Measurements from ENCODE around the gene UBAC1.

DNA sequence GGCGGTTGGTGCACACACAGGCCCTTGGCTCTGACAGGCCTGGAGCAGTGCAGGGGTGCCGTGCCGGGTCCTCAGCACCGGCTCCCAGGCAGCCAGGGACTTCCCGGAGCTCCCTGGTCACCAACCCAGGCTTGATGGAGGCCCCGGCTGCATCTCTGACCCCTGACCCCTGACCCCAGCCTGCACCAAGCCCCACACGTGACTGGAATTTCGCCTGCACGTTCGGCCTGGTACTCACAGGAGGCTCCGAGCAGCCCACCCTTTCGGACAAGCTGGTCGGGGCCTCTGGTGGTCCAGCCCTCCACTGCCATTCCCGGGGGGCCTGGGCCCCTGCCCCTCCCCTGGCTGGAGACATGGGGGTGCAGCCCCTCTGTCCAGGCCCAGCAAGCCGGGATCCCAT is 25.4 kb upstream of the UBAC1 start:
- TF ChIP-seq YY1 (IDR thresholded peaks at IDR 0.05; ENCODE audit: low read depth), result no peak
- TF ChIP-seq TAF1 (IDR thresholded peaks at IDR 0.05; ENCODE audit: borderline replicate concordance, low read depth, low read length), result no peak

Data from SK-N-SH (cell line).